HG03196 (cell line): ENCODE results near the gene OR2D2.
"Not testable (repeated sequence)": the region's sequence is repeated elsewhere in the genome, so short reads cannot be mapped to it uniquely, and the experiment has no call there.

Source experiments
- ATAC-seq: cut with Tn5 transposase; IDR thresholded peaks from one replicate; pipeline ENCODE4 v1.9.1; 2021; ENCODE audit not compliant: unreplicated experiment

The OR2D2 gene

GRCh38 chr11:6892400-6892799 is at the start of gene OR2D2:
Gene OR2D2, minus strand, starts transcription at chr11:6892500. Its CDS starts 0 bp downstream, at chr11:6892500.
- ATAC-seq: no peak

DNA sequence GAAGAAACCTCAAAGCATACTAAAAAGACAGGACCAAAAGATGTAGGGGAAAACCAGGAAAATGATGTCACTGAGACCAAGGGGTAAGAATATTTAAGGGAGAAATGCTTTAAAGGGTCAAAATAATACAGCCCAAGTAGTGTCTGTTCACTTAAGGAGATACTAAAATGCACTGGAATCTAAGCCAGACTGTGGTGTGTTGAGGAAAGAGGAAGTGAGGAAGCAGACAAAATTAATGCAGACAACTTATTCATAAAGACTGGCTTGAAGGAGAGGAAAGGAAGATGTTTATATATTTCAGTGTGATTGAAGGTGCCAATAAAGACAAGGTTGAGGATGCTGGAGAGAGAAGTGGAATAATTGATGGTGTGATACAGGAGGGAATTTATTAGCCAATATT is 49.7 kb upstream of the OR2D2 start:
- ATAC-seq: no peak

DNA sequence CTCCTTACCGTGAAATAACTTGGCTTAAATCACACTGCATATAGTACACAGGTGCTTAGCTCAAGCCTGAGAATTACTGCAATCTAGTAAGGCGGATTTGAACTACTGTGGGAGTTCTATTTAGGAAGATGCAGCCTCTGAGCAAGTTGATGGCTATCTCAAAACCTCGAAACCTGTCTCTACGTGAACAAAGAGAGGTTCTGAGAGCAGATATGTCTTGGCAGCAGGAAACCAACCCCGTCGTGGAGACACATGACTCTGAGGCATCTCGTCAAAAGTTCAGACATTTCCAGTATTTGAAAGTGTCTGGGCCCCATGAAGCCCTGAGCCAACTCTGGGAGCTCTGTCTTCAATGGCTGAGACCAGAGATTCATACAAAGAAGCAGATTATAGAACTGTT is 39.8 kb upstream of the OR2D2 start:
- no peak for ATAC-seq

GRCh38 chr11:6931146-6931713 is 38.9 kb upstream of the OR2D2 start:
- ATAC-seq: no peak

DNA sequence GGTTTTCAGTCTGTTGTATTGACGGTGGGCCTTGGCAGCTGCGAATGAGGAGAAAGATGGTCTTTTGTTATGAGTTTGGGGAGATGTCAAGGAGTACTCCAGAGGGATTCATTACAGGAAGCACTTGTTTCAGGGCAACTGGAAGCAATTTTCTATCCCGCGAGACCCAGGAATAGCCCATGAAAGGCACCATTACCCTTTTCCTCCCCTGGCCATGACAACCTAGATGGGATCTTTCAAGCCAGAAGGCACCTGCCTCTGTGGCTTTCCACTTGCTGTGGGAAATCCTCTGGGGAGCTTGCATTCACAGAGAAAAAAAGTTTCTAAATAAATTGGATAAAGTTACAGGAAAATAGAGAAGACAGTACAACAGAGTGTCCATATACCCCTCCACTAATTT is 36.6 kb upstream of the OR2D2 start:
- no peak for ATAC-seq

GRCh38 chr11:6927030-6927617 is 34.8 kb upstream of the OR2D2 start:
- peak; percentile 49 for ATAC-seq

GRCh38 chr11:6926208-6927029 is 34.1 kb upstream of the OR2D2 start, which contains the start of gene ZNF215:
Gene ZNF215, plus strand, starts transcription at chr11:6926426. Its CDS starts 5,847 bp downstream, at chr11:6932273.
- peak; percentile 78 for ATAC-seq

- ATAC-seq: peak; percentile 10
Observed at GRCh38 chr11:6925636-6926207, 33.4 kb upstream of the OR2D2 start.

- ATAC-seq: no peak
Observed at GRCh38 chr11:6925007-6925577, 32.8 kb upstream of the OR2D2 start.

DNA sequence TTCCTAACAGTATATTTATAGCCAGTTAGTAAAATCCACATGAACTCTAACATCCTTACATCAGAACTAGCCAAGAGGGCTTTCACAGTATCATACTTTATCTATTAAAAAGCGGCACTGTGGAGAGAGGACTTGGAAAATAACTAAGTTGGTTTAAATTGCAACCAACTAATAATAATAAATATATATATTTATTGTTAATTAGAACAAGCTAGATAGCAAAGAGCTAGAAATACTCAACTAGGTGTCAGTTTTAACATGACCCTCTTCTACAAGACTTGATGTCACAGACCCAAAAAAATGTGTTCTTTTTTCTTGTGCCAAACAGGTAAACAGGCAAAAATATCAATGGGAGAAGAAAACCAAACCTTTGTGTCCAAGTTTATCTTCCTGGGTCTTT is 28.4 kb upstream of the OR2D2 start, which contains the start of gene OR2D3:
Gene OR2D3 (plus strand): TSS at position 301 of the 400 bp plus-strand sequence. CDS start 0 bp downstream, at position 301.
- no peak for ATAC-seq

GRCh38 chr11:6919698-6920097 is 27.4 kb upstream of the OR2D2 start:
- no peak for ATAC-seq

DNA sequence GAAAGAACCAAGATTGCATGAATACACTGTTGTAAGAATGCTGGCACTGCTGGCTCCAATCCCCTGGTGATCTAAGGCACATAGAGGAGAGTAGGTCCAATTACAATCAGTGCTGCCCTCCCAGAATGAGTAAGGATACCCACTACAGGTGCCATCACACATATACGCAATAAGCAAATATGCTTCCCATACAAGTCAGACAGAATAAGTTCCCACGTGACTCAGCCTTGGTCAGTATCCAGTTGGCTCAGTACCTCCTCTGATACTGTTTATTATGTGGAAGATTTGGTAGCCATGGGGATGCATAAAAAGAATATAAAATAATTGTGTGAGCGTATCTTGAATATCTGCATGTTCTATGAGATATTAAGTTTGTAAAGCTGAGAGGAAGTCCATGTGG is 19.6 kb upstream of the OR2D2 start:
- no peak for ATAC-seq

DNA sequence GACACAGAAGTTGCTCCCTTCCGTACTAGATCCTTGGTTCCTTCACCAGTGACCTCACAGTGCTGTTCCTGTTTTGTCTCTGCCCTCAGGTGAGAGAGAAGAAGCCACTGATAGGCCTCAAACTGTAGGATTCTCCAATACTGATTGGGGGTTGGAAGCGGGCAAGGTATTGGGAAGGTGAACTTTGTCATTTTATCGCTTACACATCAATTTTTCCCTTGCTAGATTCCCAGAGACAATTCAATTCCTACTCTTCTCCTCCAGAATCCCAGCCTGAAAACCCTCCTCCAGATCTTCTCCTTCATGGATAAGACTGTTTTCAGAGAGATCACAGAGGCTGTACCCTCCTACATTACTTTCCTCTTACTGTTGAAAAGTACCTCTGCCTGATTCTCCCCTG is 19.1 kb upstream of the OR2D2 start:
- ATAC-seq: no peak

- not testable (repeated sequence) for ATAC-seq
Observed at GRCh38 chr11:6904804-6905203, 12.5 kb upstream of the OR2D2 start.

- no peak for ATAC-seq
Observed at GRCh38 chr11:6900327-6900999, 8.2 kb upstream of the OR2D2 start.

GRCh38 chr11:6898911-6899310 is 6.6 kb upstream of the OR2D2 start:
- no peak for ATAC-seq

DNA sequence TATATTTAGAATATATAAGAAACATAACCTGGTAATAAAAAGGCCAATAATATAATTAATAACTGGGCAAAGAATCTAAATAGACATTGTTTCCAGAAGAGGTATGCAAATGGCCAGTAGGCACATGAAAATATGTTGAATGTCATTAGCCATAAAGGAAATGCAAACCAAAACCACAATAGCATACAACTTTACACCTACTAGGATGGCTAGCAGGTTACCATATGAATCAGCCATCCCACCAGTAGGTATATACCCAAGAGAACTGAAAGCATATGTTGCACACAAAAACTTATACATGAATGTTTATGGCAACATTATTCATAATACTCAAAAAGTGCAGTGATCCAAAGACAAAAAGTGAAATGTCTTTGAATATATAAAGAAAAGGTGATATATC is 2.7 kb upstream of the OR2D2 start:
- ATAC-seq: peak; percentile 95

GRCh38 chr11:6894097-6894496 is 1.8 kb upstream of the OR2D2 start:
- no peak for ATAC-seq

GRCh38 chr11:6889835-6890234 is 2.5 kb downstream of the OR2D2 start:
- no peak for ATAC-seq

- ATAC-seq: no peak
Observed at GRCh38 chr11:6888830-6889229, 3.5 kb downstream of the OR2D2 start.

GRCh38 chr11:6887711-6888110 is 4.6 kb downstream of the OR2D2 start:
- not testable (repeated sequence) for ATAC-seq
